H1 (cell line): ENCODE results near the gene CCDC81. TPM values are rescaled to one million over a fixed set of nuclear protein-coding genes. Genes with fewer than 3 reads are reported as not detected.

Source experiments
- CTCF ChIA-PET: fragments of 300-600 bp; sonication (Branson Sonifier 250); formaldehyde crosslinking; loops from one replicate; lab custom pipeline; 2021; ENCODE audit not compliant: partially characterized antibody; lab: Charles Lee
- POLR2A ChIA-PET: fragments of 300-600 bp; sonication (Branson Sonifier 250); formaldehyde crosslinking; loops from one replicate; lab custom pipeline; 2021; ENCODE audit warnings: inconsistent platforms; ENCODE audit not compliant: partially characterized antibody; lab: Charles Lee
- DNase-seq, 2 experiments: peaks; one replicate each; pipeline versions ENCODE4 v3.0.0 to v3.0.0-alpha.2; 2010 to 2022; ENCODE audit warnings: low spot score in 2 of 2, low read depth in 1 of 2, mixed read lengths in 1 of 2
- FAIRE-seq: peaks from 2 replicates; lab custom pipeline; 2011; peaks lifted over from hg19 to GRCh38; lab: Jason Lieb, UNC
- H2AFZ ChIP-seq: 2 replicates; pipeline ENCODE4 v1.8.1; 2012; ENCODE audit warnings: low read length, inconsistent platforms
- H2AK5ac ChIP-seq: 2 replicates; pipeline ENCODE4 v1.6.1; 2013; ENCODE audit warnings: low read depth, low read length
- H2BK120ac ChIP-seq: replicated peaks from 2 replicates; pipeline ENCODE3; 2013; ENCODE audit warnings: low read depth, low read length, inconsistent platforms
- H2BK12ac ChIP-seq: 2 replicates; pipeline ENCODE4 v1.6.1; 2013; ENCODE audit warnings: low read depth, low read length
- H2BK15ac ChIP-seq: 2 replicates; pipeline ENCODE4 v1.6.1; 2013; ENCODE audit warnings: low read length
- H2BK20ac ChIP-seq: 2 replicates; pipeline ENCODE4 v1.6.1; 2013; ENCODE audit warnings: low read length
- H2BK5ac ChIP-seq: 2 replicates; pipeline ENCODE4 v1.6.1; 2013; ENCODE audit warnings: low read depth, low read length
- H3K14ac ChIP-seq: 2 replicates; pipeline ENCODE4 v1.6.1; 2013; ENCODE audit warnings: inconsistent platforms; ENCODE audit not compliant: insufficient read length
- H3K18ac ChIP-seq: 2 replicates; pipeline ENCODE4 v1.6.1; 2013; ENCODE audit warnings: low read length; ENCODE audit errors: extremely low read depth
- H3K23ac ChIP-seq: 2 replicates; pipeline ENCODE4 v1.6.1; 2013; ENCODE audit warnings: inconsistent platforms; ENCODE audit not compliant: insufficient read length
- H3K23me2 ChIP-seq: 2 replicates; pipeline ENCODE4 v1.6.1; 2013; ENCODE audit warnings: low read depth, low read length
- H3K27ac ChIP-seq: 2 replicates; pipeline ENCODE4 v1.6.1; 2011; ENCODE audit warnings: low read depth, low read length, inconsistent platforms
- H3K27me3 ChIP-seq, 4 experiments: replicated peaks in 1 of 4; 1 replicate in 1 of 4; 2 replicates in 3 of 4; pipeline versions ENCODE4 v1.6.1 to v1.8.1; 2011 to 2013; ENCODE audit warnings: low read length in 3 of 4, mild to moderate bottlenecking in 3 of 4, inconsistent platforms in 2 of 4, mixed read lengths in 2 of 4, moderate library complexity in 1 of 4; ENCODE audit not compliant: control insufficient read depth in 3 of 4, insufficient read depth in 3 of 4; ENCODE audit errors: extremely low read depth in 1 of 4
- H3K36me3 ChIP-seq, 4 experiments: 2 replicates each; pipeline versions ENCODE4 v1.6.1 to v1.8.1; 2011 to 2013; ENCODE audit warnings: mild to moderate bottlenecking in 4 of 4, low read length in 3 of 4, moderate library complexity in 2 of 4, control low read depth in 1 of 4, inconsistent platforms in 1 of 4; ENCODE audit not compliant: insufficient read depth in 4 of 4, control insufficient read depth in 2 of 4
- H3K4ac ChIP-seq: replicated peaks from 2 replicates; pipeline ENCODE3; 2013; ENCODE audit warnings: low read length, low read depth, mixed read lengths, inconsistent platforms; ENCODE audit not compliant: insufficient read length
- H3K4me1 ChIP-seq, 4 experiments: replicated peaks in 1 of 4; 1 replicate in 1 of 4; 2 replicates in 3 of 4; pipeline versions ENCODE4 v1.6.1 to v1.8.1; 2011 to 2013; ENCODE audit warnings: low read length in 3 of 4, inconsistent platforms in 2 of 4, mixed read lengths in 1 of 4; ENCODE audit not compliant: insufficient read depth in 4 of 4, control insufficient read depth in 3 of 4
- H3K4me2 ChIP-seq, 2 experiments: 2 replicates each; pipeline versions ENCODE4 v1.6.1 to v1.8.1; 2011 to 2013; ENCODE audit warnings: low read depth in 2 of 2, low read length in 2 of 2, control low read depth in 1 of 2, inconsistent platforms in 1 of 2, mild to moderate bottlenecking in 1 of 2; ENCODE audit not compliant: insufficient read depth in 1 of 2
- H3K4me3 ChIP-seq, 4 experiments: fragments of 200-600, 300-600 bp in 1 of 4; sonication (generic), shearing (Covaris generic), sonication (Bioruptor Twin) in 1 of 4; 2 replicates each; pipeline versions ENCODE4 v1.5.1 to v1.8.1; 2011 to 2016; ENCODE audit warnings: low read length in 4 of 4, low read depth in 3 of 4, control low read depth in 2 of 4, inconsistent platforms in 2 of 4, mild to moderate bottlenecking in 2 of 4, mixed read lengths in 1 of 4, moderate library complexity in 1 of 4; ENCODE audit not compliant: insufficient read depth in 2 of 4; ENCODE audit errors: extremely low read depth in 1 of 4
- H3K56ac ChIP-seq: replicated peaks from 2 replicates; pipeline ENCODE3; 2013; ENCODE audit warnings: low read depth, mild to moderate bottlenecking, mixed read lengths, low read length, inconsistent platforms; ENCODE audit not compliant: insufficient read length
- H3K79me1 ChIP-seq: 2 replicates; pipeline ENCODE4 v1.6.1; 2013; ENCODE audit warnings: low read depth, low read length, control low read depth
- H3K79me2 ChIP-seq, 2 experiments: 2 replicates each; pipeline versions ENCODE4 v1.6.1 to v1.8.1; 2012 to 2013; ENCODE audit warnings: low read length in 2 of 2, mild to moderate bottlenecking in 2 of 2, inconsistent platforms in 1 of 2; ENCODE audit not compliant: insufficient read depth in 2 of 2, control insufficient read depth in 1 of 2
- H3K9ac ChIP-seq, 4 experiments: replicated peaks in 1 of 4; 1 replicate in 1 of 4; 2 replicates in 3 of 4; pipeline versions ENCODE4 v1.6.1 to v1.8.1; 2011 to 2013; ENCODE audit warnings: low read depth in 3 of 4, low read length in 3 of 4, control low read depth in 2 of 4, mild to moderate bottlenecking in 2 of 4, moderate library complexity in 2 of 4, inconsistent platforms in 1 of 4; ENCODE audit errors: extremely low read depth in 1 of 4
- H3K9me3 ChIP-seq, 2 experiments: 2 replicates each; pipeline versions ENCODE4 v1.6.1 to v1.8.1; 2012 to 2013; ENCODE audit warnings: mild to moderate bottlenecking in 2 of 2, moderate library complexity in 2 of 2, control low read depth in 1 of 2, inconsistent platforms in 1 of 2, low read depth in 1 of 2, low read length in 1 of 2, mixed read lengths in 1 of 2; ENCODE audit not compliant: insufficient read depth in 2 of 2
- H4K20me1 ChIP-seq, 2 experiments: replicated peaks in 1 of 2; 2 replicates each; pipeline versions ENCODE3 to v1.8.1; 2011 to 2013; ENCODE audit warnings: inconsistent platforms in 2 of 2, low read length in 2 of 2, mild to moderate bottlenecking in 1 of 2; ENCODE audit not compliant: insufficient read depth in 2 of 2, control insufficient read depth in 1 of 2
- H4K5ac ChIP-seq: 2 replicates; pipeline ENCODE4 v1.6.1; 2013; ENCODE audit warnings: low read length, low read depth, mixed read lengths, inconsistent platforms; ENCODE audit not compliant: insufficient read length
- H4K8ac ChIP-seq: 2 replicates; pipeline ENCODE4 v1.8.0; 2013; ENCODE audit warnings: mild to moderate bottlenecking, moderate library complexity, low read length, inconsistent platforms; ENCODE audit not compliant: insufficient read depth; ENCODE audit errors: extremely low read depth
- H4K91ac ChIP-seq: replicated peaks from 2 replicates; pipeline ENCODE3; 2013; ENCODE audit warnings: low read length, mixed read lengths, inconsistent platforms; ENCODE audit not compliant: insufficient read length
- CEBPB ChIP-seq: IDR thresholded peaks from 2 replicates; pipeline ENCODE4 v1.6.1; 2012; ENCODE audit warnings: low read depth, low read length
- POLR2A ChIP-seq, 2 experiments: IDR thresholded peaks; 1 replicate in 1 of 2; 2 replicates in 1 of 2; pipeline ENCODE4 v1.6.1; 2011; ENCODE audit warnings: low read depth in 2 of 2, low read length in 2 of 2, mild to moderate bottlenecking in 2 of 2; ENCODE audit errors: control extremely low read depth in 1 of 2
- RBBP5 ChIP-seq: IDR thresholded peaks from 2 replicates; pipeline ENCODE4 v1.7.1; 2012; ENCODE audit warnings: low read depth, mild to moderate bottlenecking, inconsistent platforms, low read length, moderate library complexity, borderline replicate concordance
- RXRA ChIP-seq: IDR thresholded peaks from 2 replicates; pipeline ENCODE4 v1.6.1; 2011; ENCODE audit warnings: low read depth, mild to moderate bottlenecking, low read length, moderate library complexity; ENCODE audit not compliant: insufficient read depth
- WGBS, 2 experiments: shearing (Covaris generic) in 1 of 2; methylation state at CpG; one replicate each; pipeline versions ENCODE4 v1.1.6 to v1.1.7; 2013 to 2015; ENCODE audit warnings: low lambda C conversion rate in 2 of 2, mixed read lengths in 2 of 2, inconsistent platforms in 1 of 2, low coverage in 1 of 2, missing lambda C conversion rate in 1 of 2; ENCODE audit not compliant: insufficient replicate concordance in 2 of 2, insufficient coverage in 1 of 2, insufficient read length in 1 of 2; ENCODE audit errors: extremely low coverage in 1 of 2, missing lambda C conversion rate in 1 of 2; 5-methylcytosine and 5-hydroxymethylcytosine counted together
- polyA plus RNA-seq, 7 experiments: library from polyadenylated mRNA; depleted of rRNA in 3 of 7; stranded (reverse) in 5 of 7; unstranded in 2 of 7; fragments of >200 nt in 5 of 7; fragments of 200-250 nt in 2 of 7; gene quantifications; 1 replicate in 5 of 7; 2 replicates in 1 of 7; 4 replicates in 1 of 7; pipeline versions ENCODE4 v1.2.1 to v1.2.3, GENCODE V29; 2011 to 2013; ENCODE audit warnings: missing spikeins in 2 of 7, mixed read lengths in 2 of 7
- total RNA-seq: library from RNA; stranded (reverse); fragmentation: NEBNext Ultra II Directional; extraction: Animal tissue kit (Norgen Biotek cat#: 25700); gene quantifications from 2 replicates; pipeline ENCODE4 v1.2.1, GENCODE V29; 2021

The CCDC81 gene
- total and polyA plus RNA-seq, 2 of the 8 experiments (the other 6 are each of a cell fraction or from before 2014, with no cell fraction given) = 0.30 to 0.58 TPM

GRCh38 chr11:86447763-86448480 is 73.2 kb downstream of the CCDC81 start:
- WGBS, 2 experiments = 97% methylated on average over 3 of the region's 3 CpGs; no CpG with 5 or more reads in 1 of the 2 experiments
- Histone ChIP-seq H3K56ac (no peak overlapping the region), H3K4ac (no peak overlapping the region), H3K4me3 (no peak overlapping the region), H3K14ac (no peak overlapping the region), H2AK5ac (no peak overlapping the region), H2BK5ac (no peak overlapping the region), H2AFZ (no peak overlapping the region), H2BK12ac (no peak overlapping the region), H4K20me1 (no peaks in the 10 kb centered on the region), H3K4me1 (no peaks in the 10 kb centered on the region), H3K9me3 (no peaks in the 10 kb centered on the region), H3K79me2 (no peaks in the 10 kb centered on the region), H3K27ac (no peak overlapping the region), H4K91ac (no peak overlapping the region), H3K4me2 (no peak overlapping the region), H3K36me3 (no peaks in the 10 kb centered on the region), H4K8ac (no peak overlapping the region), H2BK120ac (no peak overlapping the region), H3K9ac (no peak overlapping the region), H2BK20ac (no peak overlapping the region), H3K27me3 (no peaks in the 10 kb centered on the region), H3K23ac (no peak overlapping the region), H4K5ac (no peak overlapping the region), H2BK15ac (no peak overlapping the region), H3K79me1 (no peaks in the 10 kb centered on the region), H3K18ac (no peak overlapping the region), H3K23me2 (no peaks in the 10 kb centered on the region)
- DNase-seq (no peak), FAIRE-seq (no peak)
- CTCF ChIA-PET = interaction anchor here (0.9 to 10.5 kb wide), 13 partner anchors 9 to 473 kb away, joined by 3 to 60 read pairs (median 3); no protein-coding TSS in a partner anchor
- POLR2A ChIA-PET = no interaction called here
- no peak for TF ChIP-seq RBBP5
- no peak for TF ChIP-seq RXRA
- TF ChIP-seq CEBPB = no peak
- no peak for TF ChIP-seq POLR2A (IDR thresholded peaks at IDR 0.05; ENCODE audit: control extremely low read depth in 1 of 2, low read depth in 2 of 2, low read length in 2 of 2)
